Measurements from ENCODE around the gene INHBE. TPM values are rescaled to one million over a fixed set of nuclear protein-coding genes. Genes with fewer than 3 reads are reported as not detected.

The INHBE gene
- total RNA-seq, 4 donors from 2014 or later, result not detected

DNA sequence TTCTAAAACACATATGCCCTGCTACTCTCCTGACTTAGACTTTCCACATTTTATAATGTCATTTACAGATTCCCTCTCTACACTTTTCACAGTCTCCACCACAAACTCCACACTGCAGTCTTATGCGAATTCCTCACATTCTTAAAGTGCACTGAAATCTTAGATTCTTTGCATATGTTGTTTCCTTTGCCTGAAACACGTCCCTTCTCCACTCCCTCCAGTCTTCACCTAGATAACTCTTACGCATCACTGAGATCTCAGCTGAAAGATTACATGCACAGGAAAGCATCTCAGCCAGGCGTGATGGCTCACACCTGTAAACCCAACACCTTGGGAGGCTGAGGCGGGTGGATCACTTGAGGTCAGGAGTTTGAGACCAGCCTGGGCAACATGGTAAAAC lies 28.4 kb downstream of the INHBE start:
- peaks cover 5 to 8% (median 6%) of the 10 kb centered on the region in 4 donors for H3K4me1 ChIP-seq
- no peaks in the 10 kb centered on the region for H3K9me3 ChIP-seq
- peaks cover 0 to 38% (median 0%) of the 10 kb centered on the region in 4 donors for H3K27me3 ChIP-seq
- no peak overlapping the region for H3K27ac ChIP-seq (replicated peaks in 1 of 4)
- 52% methylated on average over 5 of the region's 5 CpGs for WGBS
- no peak for TF ChIP-seq POLR2A (IDR thresholded peaks at IDR 0.05; ENCODE audit: low read depth)
- TF ChIP-seq EP300 (IDR thresholded peaks at IDR 0.05), result no peak
- TF ChIP-seq POLR2AphosphoS5 (IDR thresholded peaks at IDR 0.05), result no peak
- TF ChIP-seq, protein P1, sequence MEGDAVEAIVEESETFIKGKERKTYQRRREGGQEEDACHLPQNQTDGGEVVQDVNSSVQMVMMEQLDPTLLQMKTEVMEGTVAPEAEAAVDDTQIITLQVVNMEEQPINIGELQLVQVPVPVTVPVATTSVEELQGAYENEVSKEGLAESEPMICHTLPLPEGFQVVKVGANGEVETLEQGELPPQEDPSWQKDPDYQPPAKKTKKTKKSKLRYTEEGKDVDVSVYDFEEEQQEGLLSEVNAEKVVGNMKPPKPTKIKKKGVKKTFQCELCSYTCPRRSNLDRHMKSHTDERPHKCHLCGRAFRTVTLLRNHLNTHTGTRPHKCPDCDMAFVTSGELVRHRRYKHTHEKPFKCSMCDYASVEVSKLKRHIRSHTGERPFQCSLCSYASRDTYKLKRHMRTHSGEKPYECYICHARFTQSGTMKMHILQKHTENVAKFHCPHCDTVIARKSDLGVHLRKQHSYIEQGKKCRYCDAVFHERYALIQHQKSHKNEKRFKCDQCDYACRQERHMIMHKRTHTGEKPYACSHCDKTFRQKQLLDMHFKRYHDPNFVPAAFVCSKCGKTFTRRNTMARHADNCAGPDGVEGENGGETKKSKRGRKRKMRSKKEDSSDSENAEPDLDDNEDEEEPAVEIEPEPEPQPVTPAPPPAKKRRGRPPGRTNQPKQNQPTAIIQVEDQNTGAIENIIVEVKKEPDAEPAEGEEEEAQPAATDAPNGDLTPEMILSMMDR (IDR thresholded peaks at IDR 0.05), result no peak
- no peak for DNase-seq (ENCODE audit: extremely low spot score)
- no peak overlapping the region for H3K4me3 ChIP-seq
- H3K36me3 ChIP-seq, result no peaks in the 10 kb centered on the region
- intact Hi-C loops (cut with DNase I), result no loop called here

- Histone ChIP-seq H3K4me3 (no peak overlapping the region), H3K9me3 (no peaks in the 10 kb centered on the region), H3K27me3 (peaks cover 0 to 19% (median 0%) of the 10 kb centered on the region in 4 donors), H3K36me3 (peaks cover 9 to 18% (median 16%) of the 10 kb centered on the region in 4 donors), H3K4me1 (peaks cover 15 to 20% (median 17%) of the 10 kb centered on the region in 4 donors), H3K27ac (replicated peaks in 1 of 4) (no peak overlapping the region)
- DNase-seq (ENCODE audit: extremely low spot score), result no peak
- TF ChIP-seq, protein P1 (IDR thresholded peaks at IDR 0.05), result no peak
- TF ChIP-seq POLR2A (IDR thresholded peaks at IDR 0.05; ENCODE audit: low read depth) (no peak), EP300 (IDR thresholded peaks at IDR 0.05) (no peak), POLR2AphosphoS5 (IDR thresholded peaks at IDR 0.05) (no peak)
- intact Hi-C loops (cut with DNase I), result no loop called here
Measured at GRCh38 chr12:57485695-57486094, 30.6 kb downstream of the INHBE start.

- intact Hi-C loops (cut with DNase I), result no loop called here
- Histone ChIP-seq H3K4me1 (peaks cover 15 to 20% (median 17%) of the 10 kb centered on the region in 4 donors), H3K36me3 (peaks cover 20 to 32% (median 30%) of the 10 kb centered on the region in 4 donors), H3K27me3 (peaks cover 0 to 17% (median 0%) of the 10 kb centered on the region in 4 donors), H3K9me3 (no peaks in the 10 kb centered on the region), H3K4me3 (peak overlapping the region; percentile 71 to 96 (median 92)), H3K27ac (replicated peaks in 1 of 4) (peak overlapping the region; percentile 79 to 88 (median 86))
- 92% methylated on average over 27 of the region's 27 CpGs for WGBS
- DNase-seq (ENCODE audit: extremely low spot score), result no peak
- TF ChIP-seq POLR2A (IDR thresholded peaks at IDR 0.05; ENCODE audit: low read depth) (no peak), POLR2AphosphoS5 (IDR thresholded peaks at IDR 0.05) (no peak), EP300 (IDR thresholded peaks at IDR 0.05) (no peak)
- TF ChIP-seq, protein P1 (IDR thresholded peaks at IDR 0.05), result no peak
Measured at GRCh38 chr12:57487055-57487596, 32.0 kb downstream of the INHBE start.

DNA sequence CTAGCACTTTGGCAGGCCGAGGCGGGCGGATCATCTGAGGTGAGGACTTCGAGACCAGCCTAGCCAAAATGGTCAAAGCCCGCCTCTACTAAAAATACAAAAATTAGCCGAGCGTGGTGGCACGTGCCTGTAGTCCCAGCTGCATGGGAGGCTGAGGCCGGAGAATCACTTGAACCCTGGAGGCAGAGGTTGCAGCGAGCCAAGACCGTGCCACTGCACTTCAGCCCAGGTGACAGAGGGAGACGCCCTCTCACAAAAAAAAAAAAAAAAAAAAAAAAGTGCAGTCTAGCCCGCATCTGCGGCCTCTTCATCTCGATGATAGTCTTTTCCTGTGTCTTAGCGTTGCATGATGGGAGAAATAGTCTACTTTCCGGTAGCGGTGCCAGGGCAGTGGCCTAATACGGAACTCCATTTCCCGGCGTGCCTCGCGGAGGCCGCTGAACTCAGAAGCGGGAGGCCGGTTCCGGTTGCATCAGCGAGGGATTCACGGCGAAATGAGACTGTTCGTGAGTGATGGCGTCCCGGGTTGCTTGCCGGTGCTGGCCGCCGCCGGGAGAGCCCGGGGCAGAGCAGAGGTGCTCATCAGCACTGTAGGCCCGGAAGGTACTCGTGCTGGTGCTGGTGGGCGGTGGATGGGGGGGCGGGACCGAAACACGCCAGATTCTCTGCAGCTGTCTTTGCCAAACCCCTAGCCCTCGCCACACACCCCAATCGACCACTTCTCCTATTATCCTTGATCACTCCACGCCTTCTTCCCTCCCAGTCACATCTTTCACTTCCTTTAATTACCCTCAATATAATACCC lies 32.7 kb downstream of the INHBE start, which contains the start of gene MARS1:
Gene MARS1 (plus strand): TSS at position 472 of the 805 bp plus-strand sequence. CDS start 23 bp downstream, at position 495.
- Histone ChIP-seq H3K9me3 (no peaks in the 10 kb centered on the region), H3K4me3 (peak within 1 kb of the TSS; percentile 71 to 96 (median 92)), H3K36me3 (peaks cover 23 to 38% (median 37%) of the 10 kb centered on the region in 4 donors), H3K4me1 (peaks cover 15 to 20% (median 17%) of the 10 kb centered on the region in 4 donors), H3K27ac (replicated peaks in 1 of 4) (peak within 1 kb of the TSS; percentile 79 to 88 (median 86)), H3K27me3 (peaks cover 0 to 10% (median 0%) of the 10 kb centered on the region in 4 donors)
- WGBS, result 10% methylated on average over 38 of the region's 47 CpGs
- intact Hi-C loops (cut with DNase I), result no loop called here
- DNase-seq (ENCODE audit: extremely low spot score), result peak; percentile 98
- no peak for TF ChIP-seq EP300 (IDR thresholded peaks at IDR 0.05)
- TF ChIP-seq, protein P1 (IDR thresholded peaks at IDR 0.05), result peak in 1 of 3 experiments; percentile 18
- TF ChIP-seq POLR2AphosphoS5 (IDR thresholded peaks at IDR 0.05), result peak; percentile 90 to 98
- peak; percentile 17 for TF ChIP-seq POLR2A (IDR thresholded peaks at IDR 0.05; ENCODE audit: low read depth)

Measured in esophagus muscularis mucosa (tissue), 4 donors.